GM18870 (cell line): ENCODE results near the gene ROBO1.

Experiments
- ATAC-seq: cut with Tn5 transposase; IDR thresholded peaks from one replicate; pipeline ENCODE4 v1.9.1; 2021; ENCODE audit warnings: moderate library complexity; ENCODE audit not compliant: unreplicated experiment

The ROBO1 gene

DNA sequence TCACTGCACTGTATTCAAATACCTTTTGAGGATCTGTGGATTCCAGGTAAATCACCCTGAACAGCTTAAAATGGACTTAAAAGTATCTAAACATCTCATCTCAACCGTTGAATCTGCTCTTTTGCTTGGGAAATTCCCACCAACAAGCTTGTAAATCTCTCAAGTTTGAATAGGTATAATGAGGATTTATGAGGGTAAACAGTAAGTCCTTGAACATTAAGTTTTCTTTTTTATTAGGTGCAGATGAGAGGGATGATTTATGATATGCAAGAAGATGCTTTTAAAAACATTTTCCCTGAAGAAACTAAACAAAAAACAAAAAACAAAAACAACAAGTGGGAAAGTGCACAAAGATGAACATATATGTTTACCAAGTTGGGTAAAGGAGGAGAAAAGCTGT lies 290.6 kb downstream of the ROBO1 start:
- no peak for ATAC-seq

- ATAC-seq = no peak
Measured at GRCh38 chr3:79473993-79474392, 293.8 kb downstream of the ROBO1 start.

DNA sequence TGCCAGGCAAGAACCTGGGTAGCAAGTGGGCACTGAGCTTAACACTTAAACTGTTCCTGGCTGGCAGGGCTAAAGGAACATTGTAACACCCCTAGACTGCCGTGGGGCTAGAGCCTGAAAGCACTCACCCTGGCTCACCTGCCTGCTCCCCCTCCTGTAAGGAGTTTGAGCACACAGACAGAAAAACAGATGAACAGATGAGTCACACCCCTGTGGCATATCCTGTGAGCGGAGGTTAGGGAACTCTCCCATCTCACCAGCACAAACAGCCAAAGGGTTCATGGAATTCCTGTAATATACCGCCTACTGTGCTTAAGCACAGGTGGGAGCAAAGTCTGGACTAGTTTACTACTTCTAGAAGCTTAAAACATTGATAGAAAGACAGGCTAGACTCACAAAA lies 300.1 kb downstream of the ROBO1 start:
- ATAC-seq = no peak

DNA sequence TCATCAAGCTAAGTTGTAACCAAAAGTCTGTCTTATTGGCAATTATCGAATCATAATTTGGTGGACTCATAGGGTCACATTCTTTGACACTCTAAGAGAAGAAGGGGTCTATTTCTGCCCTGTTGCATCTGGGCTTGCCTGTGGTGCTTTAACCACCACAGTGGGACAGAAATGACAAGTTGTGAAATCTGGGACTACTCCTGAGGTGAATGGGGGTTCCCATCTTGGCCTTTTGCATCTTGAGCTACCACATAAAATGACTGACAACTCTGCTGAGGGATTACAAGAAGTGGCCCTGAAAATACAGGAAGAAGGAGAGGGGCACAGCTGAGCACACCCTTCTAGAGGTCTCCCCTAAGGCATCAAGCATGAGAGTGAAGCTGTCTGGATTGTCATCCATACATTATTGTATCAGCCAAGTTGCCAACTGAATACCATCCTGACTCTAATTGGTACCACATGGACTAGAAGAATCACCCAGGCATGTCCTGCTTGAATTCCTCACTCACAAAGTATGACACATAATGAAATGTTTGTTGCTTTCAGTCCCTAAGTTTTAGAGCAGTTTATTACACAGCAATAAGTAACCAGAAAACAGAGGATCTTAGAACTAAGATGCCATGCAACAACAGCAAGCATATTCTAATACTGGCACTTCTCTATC lies 306.5 kb downstream of the ROBO1 start:
- ATAC-seq = peak; percentile 57

GRCh38 chr3:79453600-79453999 lies 314.2 kb downstream of the ROBO1 start:
- ATAC-seq = no peak

DNA sequence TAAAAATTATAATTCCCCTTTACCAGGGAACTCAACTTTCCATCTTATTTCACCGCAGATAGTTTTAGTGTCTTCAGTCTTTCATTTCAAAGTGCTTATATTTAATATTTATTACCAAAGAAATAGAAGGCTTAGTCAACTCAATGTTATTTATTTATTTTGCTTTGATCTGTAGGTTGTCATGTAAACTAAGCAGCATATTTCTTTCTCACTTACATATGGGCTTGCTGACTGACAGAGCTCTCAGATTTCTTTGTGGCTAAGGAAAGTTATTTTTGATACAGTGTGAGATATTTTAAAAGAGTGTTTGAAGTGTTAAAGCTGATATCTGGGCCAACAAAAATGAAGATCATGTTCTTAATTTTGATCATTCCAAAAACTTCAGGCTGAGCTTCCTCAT lies 331.4 kb downstream of the ROBO1 start:
- ATAC-seq = no peak

GRCh38 chr3:79427081-79427480 lies 340.7 kb downstream of the ROBO1 start:
- no peak for ATAC-seq

- no peak for ATAC-seq
Measured at GRCh38 chr3:79424811-79425210, 343.0 kb downstream of the ROBO1 start.

DNA sequence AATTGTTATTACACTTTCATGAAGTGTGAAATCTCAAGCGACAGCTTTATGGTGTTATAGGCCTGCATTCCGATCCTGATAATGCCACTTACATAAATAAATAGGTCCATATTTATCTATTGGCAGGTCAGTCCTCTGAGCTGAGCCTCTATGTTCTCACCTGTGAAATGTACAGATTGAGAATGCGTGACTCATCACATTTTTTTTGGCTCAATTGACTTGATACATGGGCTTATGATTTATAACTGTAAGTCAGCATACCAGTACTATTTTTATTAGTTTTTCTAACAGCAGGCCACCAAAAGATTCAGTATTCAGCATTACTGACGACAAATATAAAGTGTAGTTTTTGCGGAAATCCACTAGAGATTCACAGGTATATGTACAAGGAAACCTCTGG lies 344.4 kb downstream of the ROBO1 start:
- no peak for ATAC-seq

DNA sequence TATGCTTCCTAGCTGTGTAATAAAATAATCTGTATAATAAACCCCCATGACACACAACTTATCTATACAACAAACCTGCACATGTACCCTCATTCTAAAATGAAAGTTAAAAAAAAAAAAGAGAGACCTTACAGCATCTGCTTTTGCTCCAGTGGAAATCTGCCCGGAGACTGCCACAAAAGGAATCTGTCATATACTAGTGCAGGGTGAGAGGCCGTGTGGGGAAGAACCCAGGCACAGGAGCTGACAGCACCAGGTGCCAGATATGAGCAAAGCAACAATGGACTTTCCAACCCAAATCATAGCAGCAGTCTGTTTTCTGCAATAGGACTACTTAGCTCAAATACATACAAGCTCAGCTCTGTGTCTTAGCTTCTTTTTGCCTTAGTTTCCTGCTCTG lies 346.5 kb downstream of the ROBO1 start:
- ATAC-seq = no peak

- no peak for ATAC-seq
Measured at GRCh38 chr3:79418855-79419621, 348.8 kb downstream of the ROBO1 start.

GRCh38 chr3:79415356-79415755 lies 352.4 kb downstream of the ROBO1 start:
- no peak for ATAC-seq

DNA sequence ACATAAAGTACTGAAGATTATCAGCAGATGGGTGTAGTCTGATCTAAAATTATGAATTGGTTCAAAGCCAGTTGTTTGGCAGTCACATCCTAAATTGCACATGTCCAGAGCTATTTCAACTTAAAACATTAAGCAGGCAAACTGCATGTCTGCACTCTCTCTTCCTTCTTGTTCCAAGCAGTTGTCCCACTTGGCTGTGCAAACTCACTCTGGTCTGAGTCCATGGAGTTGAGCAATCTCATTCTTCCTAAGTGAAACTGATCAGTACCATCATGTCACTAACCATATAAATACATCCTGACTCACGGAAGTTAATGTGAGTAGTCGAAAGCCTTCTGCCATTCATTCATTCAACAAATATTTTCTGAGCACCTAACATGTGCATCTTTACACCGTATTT lies 353.0 kb downstream of the ROBO1 start:
- no peak for ATAC-seq

GRCh38 chr3:79414035-79414434 lies 353.8 kb downstream of the ROBO1 start:
- no peak for ATAC-seq

- no peak for ATAC-seq
Measured at GRCh38 chr3:79412537-79412936, 355.3 kb downstream of the ROBO1 start.

DNA sequence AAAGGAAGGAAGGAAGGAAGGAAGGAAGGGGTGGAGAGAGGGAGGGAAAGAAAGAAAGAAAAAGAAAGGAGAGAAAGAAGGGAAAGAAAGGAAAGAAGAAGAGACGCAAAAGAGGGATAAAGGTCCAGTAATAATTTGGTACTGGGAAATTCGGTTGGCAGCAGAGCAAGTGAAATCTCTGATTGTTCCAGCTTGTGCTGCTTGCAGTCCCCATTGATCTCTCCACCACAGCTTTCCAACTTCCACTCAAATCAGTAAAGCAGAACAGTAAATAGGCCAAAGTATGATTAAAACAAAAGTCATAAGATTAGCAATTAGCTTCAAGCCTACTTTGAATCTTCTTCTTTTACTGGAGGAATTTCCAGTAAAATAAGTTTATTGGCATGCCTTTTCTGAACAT lies 357.2 kb downstream of the ROBO1 start:
- no peak for ATAC-seq

DNA sequence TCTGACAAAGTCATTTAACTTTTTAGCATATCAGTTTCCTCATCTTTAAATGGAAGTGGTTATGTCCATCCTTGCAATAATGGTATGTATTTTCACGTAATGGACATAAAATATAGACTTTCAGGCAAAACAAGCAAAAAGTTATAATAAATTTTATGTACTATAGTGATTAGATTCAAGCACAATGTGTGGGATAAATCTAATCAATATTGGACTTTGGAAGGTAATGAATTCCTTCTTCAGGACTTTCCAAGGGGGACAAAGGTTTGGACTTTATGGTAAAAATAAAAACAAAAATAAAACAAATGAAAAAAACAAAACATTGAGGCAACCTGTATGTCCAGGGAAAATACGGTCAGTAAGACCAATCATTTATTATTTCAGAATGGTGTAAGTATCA lies 357.7 kb downstream of the ROBO1 start:
- no peak for ATAC-seq

DNA sequence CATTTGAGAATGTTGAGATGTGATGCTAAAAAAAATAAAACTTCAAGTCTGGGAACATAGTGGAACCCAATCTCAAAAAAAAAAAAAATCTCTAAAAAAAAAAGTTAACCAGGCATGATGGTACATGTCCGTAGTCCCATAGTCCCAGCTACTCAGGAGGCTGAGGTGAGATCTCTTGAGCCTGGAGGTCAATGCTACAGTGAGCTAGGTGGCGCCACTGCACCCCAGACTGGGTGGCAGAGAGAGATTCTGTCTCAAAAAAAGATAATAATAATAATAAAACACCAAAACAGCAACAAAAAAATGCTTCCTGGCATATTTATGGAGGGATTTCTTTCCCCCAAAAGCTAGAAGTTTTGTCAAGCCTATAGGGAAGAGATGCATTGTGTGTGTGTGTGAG lies 361.6 kb downstream of the ROBO1 start:
- no peak for ATAC-seq

DNA sequence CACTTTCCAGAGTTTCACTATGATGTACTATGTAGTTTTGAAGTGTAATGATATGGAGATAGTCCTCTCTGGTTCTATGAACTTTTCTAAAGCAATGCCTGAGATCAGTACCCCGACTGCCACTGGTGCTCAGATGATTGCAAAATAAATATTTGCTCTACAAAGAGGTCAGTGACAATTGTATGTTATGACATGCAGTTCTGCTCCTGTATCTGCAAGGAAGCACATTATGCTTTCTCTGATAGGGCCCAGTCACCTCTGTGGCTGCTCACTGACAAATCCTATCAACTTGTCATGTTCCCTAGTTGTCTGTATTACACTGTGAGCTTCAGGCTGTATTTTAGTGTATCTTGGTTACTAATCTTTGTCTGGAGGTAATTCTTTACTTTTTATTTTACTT lies 362.6 kb downstream of the ROBO1 start:
- no peak for ATAC-seq

DNA sequence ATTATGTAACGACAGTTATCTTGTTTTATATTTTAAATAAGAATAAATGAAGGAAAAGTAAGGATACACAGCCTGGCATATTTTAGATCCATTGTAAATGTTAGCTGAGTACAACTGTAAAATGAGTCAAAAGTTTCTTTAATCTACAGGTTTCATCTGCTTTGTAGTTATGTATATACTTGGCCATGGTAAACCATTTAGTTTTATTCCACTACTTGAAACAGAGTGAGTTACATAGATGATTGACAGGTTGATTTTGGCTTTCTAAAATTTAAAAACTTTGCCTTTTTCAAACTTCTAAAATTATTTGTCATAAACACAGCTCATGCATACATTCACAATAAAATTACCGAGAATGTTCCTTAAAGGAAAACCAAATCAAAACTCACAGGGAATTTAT lies 371.2 kb downstream of the ROBO1 start:
- ATAC-seq = no peak

DNA sequence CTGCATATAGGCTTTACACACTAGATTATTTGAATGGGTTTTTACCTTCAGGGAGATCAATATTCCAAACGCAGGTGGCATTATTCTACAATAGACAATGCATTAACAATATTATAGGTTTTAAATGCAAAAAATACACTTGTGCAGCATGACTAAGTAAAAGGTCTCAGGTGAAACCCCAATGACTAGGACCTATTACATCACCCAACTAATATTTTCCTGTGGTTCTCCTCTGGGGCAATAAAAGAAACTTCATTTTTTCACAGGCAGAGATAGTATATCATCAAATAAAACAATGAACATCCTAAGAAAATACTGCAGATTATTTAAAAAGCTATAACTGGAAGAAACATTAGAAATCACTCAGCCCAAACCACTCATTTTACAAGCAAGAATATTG lies 375.3 kb downstream of the ROBO1 start:
- ATAC-seq = no peak

GRCh38 chr3:79390352-79390751 lies 377.4 kb downstream of the ROBO1 start:
- no peak for ATAC-seq

GRCh38 chr3:79385211-79385610 lies 382.6 kb downstream of the ROBO1 start:
- ATAC-seq = no peak
